B cell (primary cell): ENCODE data around the gene RBM20. TPM values are rescaled to one million over a fixed set of nuclear protein-coding genes. Genes with fewer than 3 reads are reported as not detected.

Experiments
- ATAC-seq: fragments of 200-7000 bp; cut with Tn5 transposase; one replicate; pipeline ENCODE4 v1.10.0; 2021; ENCODE audit warnings: low read depth, mild to moderate bottlenecking, moderate number of reproducible peaks, moderate library complexity
- CTCF ChIA-PET: fragments of 350-600 bp; sonication (Branson Sonifier 250); formaldehyde crosslinking; loops from one replicate; lab custom pipeline; 2021; ENCODE audit warnings: antibody characterized with exemption, inconsistent platforms; lab: Charles Lee
- POLR2A ChIA-PET: fragments of 350-600 bp; sonication (Branson Sonifier 250); formaldehyde crosslinking; loops from one replicate; lab custom pipeline; 2021; ENCODE audit warnings: antibody characterized with exemption; lab: Charles Lee
- DNase-seq: peaks from one replicate; pipeline ENCODE4 v3.0.0; 2013
- H2AFZ ChIP-seq: 2 replicates; pipeline ENCODE4 v1.6.1; 2012; ENCODE audit warnings: mild to moderate bottlenecking, low read depth, low read length; ENCODE audit not compliant: insufficient read depth, poor library complexity, severe bottlenecking
- H3K27ac ChIP-seq, 2 donors: 1 replicate in 1 of 2; 2 replicates in 1 of 2; pipeline ENCODE4 v1.5.1; 2012 to 2013; ENCODE audit warnings: low read length in 2 of 2, mild to moderate bottlenecking in 2 of 2, moderate library complexity in 1 of 2
- H3K27me3 ChIP-seq, 4 experiments: fragments of 200-600 bp in 1 of 4; sonication (generic) in 1 of 4; replicated peaks in 1 of 4; 1 replicate in 2 of 4; 2 replicates in 2 of 4; pipeline versions ENCODE4 v1.6.1 to v1.7.0; 2013 to 2016; ENCODE audit warnings: low read length in 3 of 4, mild to moderate bottlenecking in 2 of 4, mixed read lengths in 1 of 4, moderate library complexity in 1 of 4; ENCODE audit not compliant: insufficient read depth in 4 of 4, control insufficient read depth in 3 of 4; ENCODE audit errors: control extremely low read depth in 1 of 4
- H3K36me3 ChIP-seq, 2 experiments: replicated peaks in 1 of 2; 1 replicate in 1 of 2; 2 replicates in 1 of 2; pipeline versions ENCODE4 v1.6.1 to v1.7.1; 2013; ENCODE audit warnings: low read length in 1 of 2; ENCODE audit not compliant: insufficient read depth in 2 of 2, control insufficient read depth in 1 of 2; ENCODE audit errors: control extremely low read depth in 1 of 2, extremely low read depth in 1 of 2
- H3K4me1 ChIP-seq, 2 donors: fragments of 200-600 bp in 1 of 2; sonication (generic) in 1 of 2; 1 replicate in 1 of 2; 2 replicates in 1 of 2; pipeline versions ENCODE4 v1.5.1 to v1.6.1; 2013 to 2017; ENCODE audit warnings: low read length in 2 of 2; ENCODE audit not compliant: control insufficient read depth in 2 of 2, insufficient read depth in 2 of 2
- H3K4me2 ChIP-seq: replicated peaks from 2 replicates; pipeline ENCODE3; 2012; ENCODE audit warnings: mild to moderate bottlenecking, low read depth, low read length; ENCODE audit not compliant: poor library complexity, severe bottlenecking
- H3K4me3 ChIP-seq, 5 experiments: fragments of 200-600 bp in 1 of 5; sonication (generic) in 1 of 5; 1 replicate in 3 of 5; 2 replicates in 2 of 5; pipeline versions ENCODE4 v1.5.1 to v1.7.0; 2011 to 2016; ENCODE audit warnings: low read length in 4 of 5, mild to moderate bottlenecking in 4 of 5, low read depth in 2 of 5, control low read depth in 1 of 5, moderate library complexity in 1 of 5; ENCODE audit not compliant: insufficient read depth in 1 of 5; ENCODE audit errors: control extremely low read depth in 1 of 5, extremely low read depth in 1 of 5
- H3K79me2 ChIP-seq: fragments of 200-600 bp; sonication (generic); one replicate; pipeline ENCODE4 v1.6.0; 2016; ENCODE audit warnings: low read length; ENCODE audit not compliant: control insufficient read depth, insufficient read depth
- H3K9ac ChIP-seq: fragments of 200-600 bp; sonication (generic); 2 replicates; pipeline ENCODE4 v1.6.1; 2017; ENCODE audit warnings: mild to moderate bottlenecking, low read length, moderate library complexity
- H3K9me3 ChIP-seq, 3 donors: one replicate each; pipeline versions ENCODE4 v1.6.1 to v1.7.1; 2013; ENCODE audit warnings: low read length in 2 of 3; ENCODE audit not compliant: control insufficient read depth in 2 of 3, insufficient read depth in 1 of 3; ENCODE audit errors: control extremely low read depth in 1 of 3
- H4K20me1 ChIP-seq: 2 replicates; pipeline ENCODE4 v1.6.0; 2012; ENCODE audit warnings: mild to moderate bottlenecking, low read length; ENCODE audit not compliant: insufficient read depth, control insufficient read depth, poor library complexity, severe bottlenecking
- H3K27ac Mint-ChIP-seq: one replicate; pipeline ENCODE4 v1.8.0; 2021; ENCODE audit warnings: mixed read lengths
- H3K27me3 Mint-ChIP-seq: one replicate; pipeline ENCODE4 v1.8.0; 2021; ENCODE audit warnings: mixed read lengths
- H3K4me1 Mint-ChIP-seq: one replicate; pipeline ENCODE4 v1.8.0; 2021; ENCODE audit warnings: mixed read lengths
- H3K4me3 Mint-ChIP-seq: one replicate; pipeline ENCODE4 v1.8.0; 2021; ENCODE audit warnings: mixed read lengths
- H3K9me3 Mint-ChIP-seq: one replicate; pipeline ENCODE4 v1.8.0; 2022; ENCODE audit warnings: mixed read lengths; ENCODE audit not compliant: insufficient read depth
- EZH2 ChIP-seq: IDR thresholded peaks from 2 replicates; pipeline ENCODE4 v1.6.1; 2012; ENCODE audit warnings: borderline replicate concordance, low read depth, mild to moderate bottlenecking, moderate library complexity, low read length; ENCODE audit not compliant: insufficient read depth, poor library complexity, severe bottlenecking
- WGBS: methylation state at CpG from one replicate; pipeline ENCODE4 v1.1.5; 2013; ENCODE audit warnings: missing lambda C conversion rate; ENCODE audit not compliant: insufficient coverage; 5-methylcytosine and 5-hydroxymethylcytosine counted together
- intact Hi-C: fragments of 100-400 bp; cut with micrococcal nuclease; formaldehyde crosslinking; loops from one replicate; pipeline ENCODE4 v1.10.0; 2022
- polyA plus RNA-seq: library from polyadenylated mRNA; depleted of rRNA; stranded (reverse); fragments of >200 nt; gene quantifications from 2 replicates; pipeline ENCODE4 v1.2.3, GENCODE V29; 2012
- total RNA-seq, 2 donors: library from RNA; stranded (reverse); fragments of 120-200 nt in 1 of 2; gene quantifications; 1 replicate in 1 of 2; 2 replicates in 1 of 2; pipeline versions ENCODE4 v1.2.3 to v1.2.4, GENCODE V29; 2013 to 2022
- TF ChIP-seq, protein P1 (sequence below): fragments of 200-600 bp; IDR thresholded peaks from one replicate; pipeline ENCODE4 v1.8.0; 2022; ENCODE audit warnings: antibody characterized with exemption, mild to moderate bottlenecking

Gene RBM20
- total and polyA plus RNA-seq, 2 donors (not counting 1 experiment from before 2014, with no cell fraction given): not detected

- H3K27ac ChIP-seq: no peak overlapping the region
- Mint-ChIP-seq H3K27ac (no peak overlapping the region), H3K4me3 (no peak overlapping the region), H3K27me3 (peaks cover 39% of the 10 kb centered on the region), H3K4me1 (peaks cover 6% of the 10 kb centered on the region), H3K9me3 (no peaks in the 10 kb centered on the region)
- CTCF ChIA-PET: interaction anchor here (0.7 to 1.9 kb wide), 5 partner anchors 9 to 81 kb away, joined by 3 to 10 read pairs (median 6); no protein-coding TSS in a partner anchor
- no peaks in the 10 kb centered on the region for H3K27me3 ChIP-seq
- H3K79me2 ChIP-seq: no peaks in the 10 kb centered on the region
- DNase-seq (peak; percentile 20), ATAC-seq (no peak)
- peaks cover 0 to 4% of the 10 kb centered on the region in 2 donors for H3K4me1 ChIP-seq
- no peaks in the 10 kb centered on the region for H4K20me1 ChIP-seq
- H3K36me3 ChIP-seq: no peaks in the 10 kb centered on the region
- no peak overlapping the region for H3K4me3 ChIP-seq
- TF ChIP-seq EZH2: no peak
- TF ChIP-seq, protein P1, sequence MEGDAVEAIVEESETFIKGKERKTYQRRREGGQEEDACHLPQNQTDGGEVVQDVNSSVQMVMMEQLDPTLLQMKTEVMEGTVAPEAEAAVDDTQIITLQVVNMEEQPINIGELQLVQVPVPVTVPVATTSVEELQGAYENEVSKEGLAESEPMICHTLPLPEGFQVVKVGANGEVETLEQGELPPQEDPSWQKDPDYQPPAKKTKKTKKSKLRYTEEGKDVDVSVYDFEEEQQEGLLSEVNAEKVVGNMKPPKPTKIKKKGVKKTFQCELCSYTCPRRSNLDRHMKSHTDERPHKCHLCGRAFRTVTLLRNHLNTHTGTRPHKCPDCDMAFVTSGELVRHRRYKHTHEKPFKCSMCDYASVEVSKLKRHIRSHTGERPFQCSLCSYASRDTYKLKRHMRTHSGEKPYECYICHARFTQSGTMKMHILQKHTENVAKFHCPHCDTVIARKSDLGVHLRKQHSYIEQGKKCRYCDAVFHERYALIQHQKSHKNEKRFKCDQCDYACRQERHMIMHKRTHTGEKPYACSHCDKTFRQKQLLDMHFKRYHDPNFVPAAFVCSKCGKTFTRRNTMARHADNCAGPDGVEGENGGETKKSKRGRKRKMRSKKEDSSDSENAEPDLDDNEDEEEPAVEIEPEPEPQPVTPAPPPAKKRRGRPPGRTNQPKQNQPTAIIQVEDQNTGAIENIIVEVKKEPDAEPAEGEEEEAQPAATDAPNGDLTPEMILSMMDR: peak; percentile 26
- H3K9me3 ChIP-seq: no peaks in the 10 kb centered on the region
- intact Hi-C loops: loop anchor here (1.0 kb wide), 1 partner anchor 71 kb away; no protein-coding TSS in a partner anchor
- H2AFZ ChIP-seq: no peak overlapping the region
- POLR2A ChIA-PET: no interaction called here
- no peak overlapping the region for H3K4me2 ChIP-seq
- 0% methylated on average over 2 of the region's 7 CpGs for WGBS
- no peak overlapping the region for H3K9ac ChIP-seq
Measured at GRCh38 chr10:110681023-110681681, 37.0 kb downstream of the RBM20 start.

GRCh38 chr10:110682348-110682747 lies 38.2 kb downstream of the RBM20 start:
- POLR2A ChIA-PET: no interaction called here
- DNase-seq: no peak

More at GRCh38 chr10:110682348-110682747, 38.2 kb downstream of the RBM20 start:
- Histone ChIP-seq H3K27me3 (no peaks in the 10 kb centered on the region), H4K20me1 (no peaks in the 10 kb centered on the region), H3K9ac (no peak overlapping the region), H3K27ac (no peak overlapping the region), H2AFZ (no peak overlapping the region), H3K36me3 (no peaks in the 10 kb centered on the region), H3K4me2 (no peak overlapping the region), H3K9me3 (no peaks in the 10 kb centered on the region), H3K79me2 (no peaks in the 10 kb centered on the region), H3K4me1 (peaks cover 0 to 4% of the 10 kb centered on the region in 2 donors), H3K4me3 (no peak overlapping the region)
- TF ChIP-seq, protein P1: no peak
- WGBS: 70% methylated on average over 2 of the region's 3 CpGs
- H3K27ac Mint-ChIP-seq: no peak overlapping the region
- ATAC-seq: no peak
- CTCF ChIA-PET: interaction anchor here (1.1 to 1.7 kb wide), 4 partner anchors 9 to 78 kb away, joined by 3 to 6 read pairs (median 4); no protein-coding TSS in a partner anchor
- intact Hi-C loops: no loop called here
- H3K4me3 Mint-ChIP-seq: no peak overlapping the region
- H3K4me1 Mint-ChIP-seq: peaks cover 6% of the 10 kb centered on the region
- H3K9me3 Mint-ChIP-seq: no peaks in the 10 kb centered on the region
- peaks cover 41% of the 10 kb centered on the region for H3K27me3 Mint-ChIP-seq
